ENCODE measurements around the gene BTN1A1.
A peak's percentile ranks its signal among the peaks of the same experiment; 100 is the strongest.
"Not testable (repeated sequence)": the region's sequence is repeated elsewhere in the genome, so short reads cannot be mapped to it uniquely, and the experiment has no call there.

Gene BTN1A1

DNA sequence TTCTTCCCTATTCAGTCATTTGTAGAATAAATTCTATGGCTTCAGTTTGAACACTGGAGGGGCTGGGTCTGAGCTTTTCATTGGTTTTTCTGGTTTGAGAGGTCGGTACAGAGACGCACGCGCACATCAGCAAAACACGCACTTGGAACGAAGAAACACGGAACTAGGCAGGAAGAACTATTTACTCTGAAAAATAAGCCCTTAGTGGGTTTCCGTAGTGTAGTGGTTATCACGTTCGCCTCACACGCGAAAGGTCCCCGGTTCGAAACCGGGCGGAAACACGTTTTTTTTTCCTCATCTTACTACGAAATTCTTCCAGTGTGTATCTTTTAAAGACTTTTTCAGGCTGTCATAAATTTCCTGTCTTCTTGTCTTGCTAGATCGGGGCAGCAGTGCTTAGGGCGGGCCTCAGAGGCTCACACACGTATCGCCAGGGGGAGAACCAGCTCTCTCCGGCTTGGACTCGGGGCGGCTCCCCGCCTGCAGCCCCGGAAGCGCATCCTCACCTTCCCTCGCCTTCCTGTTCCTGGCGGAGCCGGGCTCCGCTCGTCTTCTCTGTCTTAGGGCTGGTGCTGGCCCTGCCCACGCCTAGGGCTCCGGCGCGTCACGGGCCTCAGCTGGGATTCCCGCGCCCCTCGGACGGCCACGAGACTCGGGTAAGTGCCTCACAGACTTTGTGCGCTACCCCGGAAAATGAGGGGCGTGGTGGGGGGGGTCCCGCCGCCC, 37.9 kb downstream of the BTN1A1 start, which contains the start of gene HMGN4:
Gene HMGN4, plus strand, starts transcription at position 521 of the 726 bp plus-strand sequence. CDS start 6,841 bp downstream, outside the sequence.
- peak within 1 kb of the TSS; percentile 95 for H3K4me3 Mint-ChIP-seq
- DNase-seq (ENCODE audit: low spot score in 2 of 2) (peak; percentile 75 to 91), ATAC-seq (replicated peaks; ENCODE audit: extremely low read depth, poor library complexity, severe bottlenecking) (peak; percentile 70)
- H3K27me3 Mint-ChIP-seq = peaks cover 10% of the 10 kb centered on the region
- H3K36me3 Mint-ChIP-seq (ENCODE audit: insufficient read depth) = peaks cover 50% of the 10 kb centered on the region
- peak within 1 kb of the TSS; percentile 98 for H3K27ac Mint-ChIP-seq (ENCODE audit: low read depth)
- H3K9me3 Mint-ChIP-seq = no peaks in the 10 kb centered on the region
- H3K4me1 Mint-ChIP-seq = peaks cover 70% of the 10 kb centered on the region

DNA sequence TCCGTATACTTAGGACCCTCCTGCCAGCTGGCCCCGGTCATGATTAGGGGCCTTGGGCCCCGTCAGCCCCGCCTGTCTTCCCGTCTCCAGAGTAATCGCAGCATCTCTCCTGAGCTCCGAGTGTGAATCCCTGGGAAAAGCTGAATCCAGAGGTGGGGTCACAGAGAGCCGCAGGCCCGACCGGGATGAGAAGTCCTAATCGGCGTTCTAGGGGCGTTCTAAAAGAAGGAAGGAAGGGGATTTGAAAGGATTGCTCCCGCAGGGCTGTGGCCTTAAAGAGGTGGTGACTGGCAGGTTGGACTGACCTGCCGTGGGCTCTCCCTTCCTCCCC, 38.4 kb downstream of the BTN1A1 start:
- Mint-ChIP-seq H3K4me3 (peak overlapping the region; percentile 95), H3K27ac (ENCODE audit: low read depth) (peak overlapping the region; percentile 98), H3K36me3 (ENCODE audit: insufficient read depth) (peaks cover 46% of the 10 kb centered on the region), H3K27me3 (peaks cover 10% of the 10 kb centered on the region), H3K4me1 (peaks cover 66% of the 10 kb centered on the region), H3K9me3 (no peaks in the 10 kb centered on the region)
- no peak for ATAC-seq (replicated peaks; ENCODE audit: extremely low read depth, poor library complexity, severe bottlenecking)
- no peak for DNase-seq (ENCODE audit: low spot score in 2 of 2)

DNA sequence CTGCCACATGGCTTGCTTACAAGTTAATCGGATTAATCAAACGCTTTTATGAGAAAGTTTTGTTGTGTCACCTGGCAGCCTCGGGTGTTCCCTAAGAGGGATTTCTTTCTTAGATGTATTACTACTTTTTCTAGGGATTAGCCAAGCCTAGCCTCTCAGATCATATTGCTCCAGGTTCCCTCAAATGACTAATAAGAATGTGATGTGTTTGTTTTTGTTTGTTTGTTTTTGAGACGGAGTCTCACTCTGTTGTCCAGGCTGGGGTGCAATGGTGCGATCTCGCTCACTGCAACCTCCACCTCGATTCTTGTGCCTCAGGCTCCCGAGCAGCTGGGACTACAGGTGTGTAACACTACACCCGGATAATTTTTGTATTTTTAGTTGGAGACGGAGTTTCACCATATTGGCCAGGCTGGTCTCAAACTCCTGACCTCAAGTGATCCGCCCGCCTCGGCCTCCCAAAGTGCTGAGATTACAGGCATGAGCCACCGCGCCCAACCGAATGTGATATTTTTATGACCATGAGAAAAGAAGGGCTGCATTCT, 39.0 kb downstream of the BTN1A1 start:
- Mint-ChIP-seq H3K9me3 (no peaks in the 10 kb centered on the region), H3K4me3 (peak overlapping the region; percentile 95), H3K4me1 (peaks cover 65% of the 10 kb centered on the region), H3K27me3 (peaks cover 10% of the 10 kb centered on the region), H3K27ac (ENCODE audit: low read depth) (peak overlapping the region; percentile 98), H3K36me3 (ENCODE audit: insufficient read depth) (peaks cover 50% of the 10 kb centered on the region)
- DNase-seq (ENCODE audit: low spot score in 2 of 2) = no peak
- no peak for ATAC-seq (replicated peaks; ENCODE audit: extremely low read depth, poor library complexity, severe bottlenecking)

DNA sequence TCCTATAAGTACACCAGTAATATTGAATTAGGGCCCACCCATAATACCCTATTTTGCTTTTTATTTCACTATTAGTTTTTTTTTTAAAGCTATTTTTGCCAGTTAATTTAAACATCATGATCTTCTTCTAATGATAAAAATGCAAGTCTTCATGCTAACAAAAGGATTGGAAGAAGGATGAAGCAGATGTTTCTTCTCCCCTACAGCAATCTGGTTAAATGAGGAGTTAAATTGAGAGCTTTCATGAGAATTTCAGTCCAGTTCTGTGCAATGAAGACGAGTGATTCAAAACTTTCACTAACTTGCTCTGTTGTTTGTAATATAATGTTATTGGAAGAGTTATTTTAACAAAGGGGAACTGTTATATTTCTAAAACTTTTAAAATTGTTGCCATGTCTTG, 41.5 kb downstream of the BTN1A1 start:
- peaks cover 64% of the 10 kb centered on the region for H3K36me3 Mint-ChIP-seq (ENCODE audit: insufficient read depth)
- no peak overlapping the region for H3K4me3 Mint-ChIP-seq

DNA sequence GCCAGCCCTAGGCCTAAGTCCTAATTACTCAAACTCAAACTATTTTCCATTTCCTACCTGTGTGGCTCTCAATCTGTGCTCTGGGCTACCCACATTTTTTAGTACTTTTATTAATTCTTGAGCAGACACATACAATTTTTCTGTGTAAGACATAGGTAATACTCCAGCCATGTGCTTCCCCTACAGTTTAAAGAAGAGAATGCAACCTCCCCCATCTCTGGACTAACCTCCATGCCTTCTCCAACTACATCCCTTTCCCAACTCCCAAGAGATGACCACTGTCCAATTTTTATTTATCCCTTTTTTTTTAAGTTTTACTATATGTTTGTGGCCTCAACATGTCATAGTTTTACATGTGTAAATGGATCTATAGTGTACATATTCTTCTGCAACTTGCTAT, 43.9 kb downstream of the BTN1A1 start:
- Mint-ChIP-seq H3K27me3 (no peaks in the 10 kb centered on the region), H3K4me3 (no peak overlapping the region), H3K36me3 (ENCODE audit: insufficient read depth) (peaks cover 44% of the 10 kb centered on the region), H3K4me1 (peaks cover 42% of the 10 kb centered on the region), H3K9me3 (no peaks in the 10 kb centered on the region), H3K27ac (ENCODE audit: low read depth) (no peak overlapping the region)
- peak; percentile 52 for ATAC-seq (replicated peaks; ENCODE audit: extremely low read depth, poor library complexity, severe bottlenecking)
- no peak for DNase-seq (ENCODE audit: low spot score in 2 of 2)

More for the DNA sequence above, 41.5 kb downstream of the BTN1A1 start:
- ATAC-seq (replicated peaks; ENCODE audit: extremely low read depth, poor library complexity, severe bottlenecking) (no peak), DNase-seq (ENCODE audit: low spot score in 2 of 2) (no peak)
- Mint-ChIP-seq H3K4me1 (peaks cover 66% of the 10 kb centered on the region), H3K9me3 (no peaks in the 10 kb centered on the region), H3K27ac (ENCODE audit: low read depth) (peak overlapping the region; percentile 72), H3K27me3 (peaks cover 10% of the 10 kb centered on the region)

DNA sequence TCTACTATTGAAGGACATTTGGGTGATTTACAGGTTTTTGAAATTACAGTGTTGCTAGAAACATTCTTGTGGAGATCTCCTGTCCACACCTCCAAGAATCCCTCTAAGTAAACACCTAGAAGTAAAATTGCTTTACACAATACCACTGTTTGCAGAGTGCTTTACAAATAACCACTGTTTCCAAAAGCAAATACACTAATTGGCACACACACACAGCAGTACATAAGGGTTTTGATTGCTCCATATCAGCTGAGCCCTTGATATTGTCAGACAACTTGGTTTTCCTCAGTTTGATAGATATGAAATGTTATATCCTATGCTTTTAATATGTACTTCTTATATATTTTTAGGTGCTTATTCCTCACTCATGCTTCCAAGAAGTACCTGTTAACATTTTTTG, 44.4 kb downstream of the BTN1A1 start:
- Mint-ChIP-seq H3K4me1 (peaks cover 38% of the 10 kb centered on the region), H3K27ac (ENCODE audit: low read depth) (no peak overlapping the region), H3K36me3 (ENCODE audit: insufficient read depth) (peaks cover 40% of the 10 kb centered on the region), H3K4me3 (no peak overlapping the region), H3K27me3 (no peaks in the 10 kb centered on the region), H3K9me3 (no peaks in the 10 kb centered on the region)
- DNase-seq (ENCODE audit: low spot score in 2 of 2) = no peak
- ATAC-seq (replicated peaks; ENCODE audit: extremely low read depth, poor library complexity, severe bottlenecking) = no peak

DNA sequence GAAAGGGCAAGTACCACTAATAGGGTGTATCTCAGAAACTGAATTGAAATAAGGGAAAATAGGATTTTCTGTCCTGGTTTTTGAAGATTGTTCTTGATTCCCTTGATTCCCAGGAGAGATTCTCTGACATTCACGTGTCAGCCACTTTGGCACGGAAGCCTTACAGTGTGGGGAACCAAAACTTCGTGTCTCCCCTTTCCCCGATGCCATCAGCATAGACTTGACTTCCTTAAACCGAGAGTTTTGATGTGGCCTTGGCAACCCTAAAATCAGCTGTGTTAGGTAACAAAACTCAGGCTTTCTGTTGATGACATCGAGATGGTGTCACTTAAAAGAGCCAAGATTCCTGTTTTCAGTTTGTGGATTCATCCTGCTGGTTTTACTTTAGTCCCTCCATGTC, 45.5 kb downstream of the BTN1A1 start:
- no peak overlapping the region for H3K27ac Mint-ChIP-seq (ENCODE audit: low read depth)
- ATAC-seq (replicated peaks; ENCODE audit: extremely low read depth, poor library complexity, severe bottlenecking) (no peak), DNase-seq (ENCODE audit: low spot score in 2 of 2) (no peak)
- H3K36me3 Mint-ChIP-seq (ENCODE audit: insufficient read depth) = peaks cover 37% of the 10 kb centered on the region
- no peaks in the 10 kb centered on the region for H3K9me3 Mint-ChIP-seq
- H3K4me1 Mint-ChIP-seq = peaks cover 33% of the 10 kb centered on the region
- no peak overlapping the region for H3K4me3 Mint-ChIP-seq
- H3K27me3 Mint-ChIP-seq = no peaks in the 10 kb centered on the region

DNA sequence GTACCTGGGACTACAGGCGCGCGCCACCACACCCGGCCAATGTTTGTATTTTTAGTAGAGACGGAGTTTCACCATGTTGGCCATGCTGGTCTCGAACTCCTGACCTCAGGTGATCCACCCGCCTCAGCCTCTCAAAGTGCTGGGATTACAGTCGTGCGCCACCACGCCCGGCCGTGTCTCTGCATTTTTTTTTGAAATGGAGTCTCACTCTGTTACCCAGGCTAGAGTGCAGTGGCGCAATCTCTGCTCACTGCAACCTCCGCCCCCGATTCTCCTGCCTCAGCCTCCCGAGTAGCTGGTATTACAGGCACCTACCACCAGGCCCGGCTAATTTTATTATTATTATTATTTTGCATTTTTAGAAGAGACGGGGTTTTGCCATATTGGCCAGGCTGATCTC, 47.3 kb downstream of the BTN1A1 start:
- H3K9me3 Mint-ChIP-seq = not testable (repeated sequence)

DNA sequence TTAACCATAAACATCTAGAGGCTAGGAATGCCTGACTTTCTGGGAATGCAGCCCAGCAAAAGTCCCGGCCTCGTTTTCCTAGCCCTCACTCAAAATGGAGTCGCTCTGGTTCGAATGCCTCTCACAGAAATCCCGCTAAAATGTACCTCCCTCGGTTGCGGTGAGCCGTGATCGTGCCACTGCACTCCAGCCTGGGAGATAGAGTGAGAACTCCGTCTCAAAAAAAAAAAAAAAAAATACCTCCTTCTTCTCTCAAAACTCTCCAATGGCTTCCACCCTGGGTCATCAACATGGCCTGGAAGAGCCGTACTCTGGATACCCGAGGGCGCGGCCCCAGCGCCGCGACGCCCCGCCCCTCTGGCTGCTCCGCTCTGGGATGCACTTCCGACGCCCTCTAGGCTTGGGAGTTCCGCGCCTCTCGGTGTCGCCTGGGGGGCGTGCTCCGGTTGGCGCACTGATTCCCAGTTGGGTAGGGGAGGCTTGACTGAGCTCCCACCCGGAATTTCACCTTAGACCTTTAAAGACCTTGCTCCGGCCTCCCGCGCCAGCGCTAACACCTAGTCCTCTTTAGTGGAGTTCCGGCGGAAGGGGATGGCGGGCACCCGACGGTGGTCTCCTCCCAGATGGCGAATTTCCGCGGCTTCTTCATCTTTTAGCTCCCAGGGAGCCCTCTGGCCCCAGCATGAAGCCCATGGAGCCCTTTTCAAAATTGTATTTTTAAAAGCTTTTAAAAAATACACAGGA, 50.3 kb downstream of the BTN1A1 start:
- peaks cover 16% of the 10 kb centered on the region for H3K4me1 Mint-ChIP-seq
- H3K27me3 Mint-ChIP-seq = no peaks in the 10 kb centered on the region
- no peak for ATAC-seq (replicated peaks; ENCODE audit: extremely low read depth, poor library complexity, severe bottlenecking)
- peak overlapping the region; percentile 77 for H3K27ac Mint-ChIP-seq (ENCODE audit: low read depth)
- peaks cover 5% of the 10 kb centered on the region for H3K9me3 Mint-ChIP-seq
- no peak for DNase-seq (ENCODE audit: low spot score in 2 of 2)
- no peak overlapping the region for H3K4me3 Mint-ChIP-seq
- peaks cover 18% of the 10 kb centered on the region for H3K36me3 Mint-ChIP-seq (ENCODE audit: insufficient read depth)

More for the DNA sequence above, 47.3 kb downstream of the BTN1A1 start:
- DNase-seq (ENCODE audit: low spot score in 2 of 2); H3K27me3 Mint-ChIP-seq; ATAC-seq (replicated peaks; ENCODE audit: extremely low read depth, poor library complexity, severe bottlenecking); H3K27ac Mint-ChIP-seq (ENCODE audit: low read depth); H3K4me3 Mint-ChIP-seq: not testable (repeated sequence)
- Mint-ChIP-seq H3K4me1 (peaks cover 28% of the 10 kb centered on the region), H3K36me3 (ENCODE audit: insufficient read depth) (peaks cover 37% of the 10 kb centered on the region)

DNA sequence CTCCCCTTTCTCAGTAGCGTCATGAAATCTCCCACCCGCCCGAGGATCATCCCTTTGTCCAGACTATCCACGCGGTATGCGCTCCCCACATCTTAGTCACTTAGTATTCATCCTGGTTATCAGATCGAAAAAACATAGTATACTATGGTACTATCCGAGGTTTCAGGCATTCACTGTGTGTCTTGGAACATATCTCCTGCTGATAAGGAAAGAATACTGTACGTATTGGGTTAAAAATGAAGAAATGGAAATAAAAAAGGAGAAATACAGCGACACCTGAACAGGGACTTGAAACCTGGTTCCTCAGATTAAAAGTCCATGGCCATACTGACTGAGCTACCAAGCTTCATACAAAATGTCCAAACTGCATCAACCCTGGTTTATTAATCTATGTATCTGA, 52.1 kb downstream of the BTN1A1 start:
- H3K4me3 Mint-ChIP-seq = no peak overlapping the region
- H3K4me1 Mint-ChIP-seq = peaks cover 22% of the 10 kb centered on the region

DNA sequence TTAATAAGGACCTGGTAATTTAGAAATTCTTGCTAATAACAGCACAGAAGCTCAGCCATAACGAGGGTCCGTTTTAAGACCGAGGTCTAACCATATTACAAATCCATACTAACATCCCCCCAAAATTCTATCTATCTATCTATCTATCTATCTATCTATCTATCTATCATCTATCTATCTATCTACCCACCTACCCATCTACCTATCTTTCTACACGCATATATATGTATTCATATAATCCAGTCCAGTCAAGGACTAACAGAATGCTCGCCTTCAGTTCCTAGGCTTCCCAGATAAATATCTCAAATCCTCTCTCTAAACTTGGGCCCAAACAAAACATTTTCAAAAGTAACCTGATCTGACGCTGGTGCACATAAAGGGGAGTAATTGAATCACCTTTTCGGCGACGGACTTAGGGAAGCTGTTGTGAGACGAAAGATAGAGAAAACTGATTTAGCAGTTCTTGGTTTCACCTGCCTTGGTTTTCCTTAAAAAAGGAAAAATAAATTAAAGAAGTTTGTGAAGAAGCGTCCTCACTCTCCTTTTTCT, 52.6 kb downstream of the BTN1A1 start:
- H3K4me1 Mint-ChIP-seq = peaks cover 25% of the 10 kb centered on the region

More for the DNA sequence above, 52.1 kb downstream of the BTN1A1 start:
- Mint-ChIP-seq H3K9me3 (peaks cover 5% of the 10 kb centered on the region), H3K27ac (ENCODE audit: low read depth) (no peak overlapping the region), H3K36me3 (ENCODE audit: insufficient read depth) (peaks cover 18% of the 10 kb centered on the region), H3K27me3 (no peaks in the 10 kb centered on the region)
- DNase-seq (ENCODE audit: low spot score in 2 of 2) = no peak
- ATAC-seq (replicated peaks; ENCODE audit: extremely low read depth, poor library complexity, severe bottlenecking) = no peak

DNA sequence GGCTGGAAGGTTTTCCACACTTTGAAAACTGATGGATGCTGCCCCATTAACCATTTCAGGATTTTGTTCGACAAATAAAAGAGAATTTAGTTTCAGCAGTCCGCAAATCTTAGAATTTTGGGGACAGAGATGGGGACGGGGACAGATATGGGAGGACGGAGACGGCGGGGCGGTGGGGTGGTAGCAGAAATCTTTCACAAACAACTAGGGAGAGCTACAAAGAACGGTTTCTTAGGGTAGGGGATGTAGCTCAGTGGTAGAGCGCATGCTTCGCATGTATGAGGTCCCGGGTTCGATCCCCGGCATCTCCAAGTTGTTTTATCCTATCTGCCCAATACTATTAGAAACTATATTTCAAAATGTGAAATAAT, 53.1 kb downstream of the BTN1A1 start:
- ATAC-seq (replicated peaks; ENCODE audit: extremely low read depth, poor library complexity, severe bottlenecking) = peak; percentile 61
- H3K4me1 Mint-ChIP-seq = peaks cover 25% of the 10 kb centered on the region
- no peaks in the 10 kb centered on the region for H3K27me3 Mint-ChIP-seq
- H3K4me3 Mint-ChIP-seq = no peak overlapping the region
- H3K36me3 Mint-ChIP-seq (ENCODE audit: insufficient read depth) = peaks cover 18% of the 10 kb centered on the region
- H3K27ac Mint-ChIP-seq (ENCODE audit: low read depth) = no peak overlapping the region
- peaks cover 5% of the 10 kb centered on the region for H3K9me3 Mint-ChIP-seq
- peak; percentile 56 to 71 for DNase-seq (ENCODE audit: low spot score in 2 of 2)

More for the DNA sequence above, 52.6 kb downstream of the BTN1A1 start:
- peaks cover 18% of the 10 kb centered on the region for H3K36me3 Mint-ChIP-seq (ENCODE audit: insufficient read depth)
- H3K27ac Mint-ChIP-seq (ENCODE audit: low read depth) = no peak overlapping the region
- ATAC-seq (replicated peaks; ENCODE audit: extremely low read depth, poor library complexity, severe bottlenecking) (no peak), DNase-seq (ENCODE audit: low spot score in 2 of 2) (no peak)
- H3K27me3 Mint-ChIP-seq = no peaks in the 10 kb centered on the region
- peaks cover 5% of the 10 kb centered on the region for H3K9me3 Mint-ChIP-seq
- H3K4me3 Mint-ChIP-seq = no peak overlapping the region

Data from central memory CD8-positive, alpha-beta T cell (primary cell).